Fibroblast of lung (primary cell): Measurements from ENCODE around the gene TTC24. TPM values are rescaled to one million over a fixed set of nuclear protein-coding genes. Genes with fewer than 3 reads are reported as not detected.

ENCODE experiments used
- DNase-seq, 2 donors: peaks; one replicate each; pipeline versions ENCODE4 v3.0.0 to v3.0.0-alpha.2; 2010; ENCODE audit warnings: low read depth in 2 of 2
- H2AFZ ChIP-seq: 2 replicates; pipeline ENCODE4 v1.5.1; 2012; ENCODE audit warnings: low read length, control low read depth, inconsistent platforms
- H3K27ac ChIP-seq: 2 replicates; pipeline ENCODE4 v1.5.1; 2011; ENCODE audit warnings: low read length, control low read depth; ENCODE audit not compliant: insufficient read depth
- H3K27me3 ChIP-seq: 2 replicates; pipeline ENCODE4 v1.5.1; 2011; ENCODE audit warnings: mild to moderate bottlenecking, low read length; ENCODE audit not compliant: control insufficient read depth, insufficient read depth
- H3K36me3 ChIP-seq: 2 replicates; pipeline ENCODE4 v1.5.1; 2011; ENCODE audit warnings: low read length; ENCODE audit not compliant: control insufficient read depth, insufficient read depth
- H3K4me1 ChIP-seq: 2 replicates; pipeline ENCODE4 v1.5.1; 2011; ENCODE audit warnings: low read length; ENCODE audit not compliant: control insufficient read depth, insufficient read depth; ENCODE audit errors: extremely low read depth
- H3K4me2 ChIP-seq: 2 replicates; pipeline ENCODE4 v1.5.1; 2011; ENCODE audit warnings: low read length, control low read depth; ENCODE audit not compliant: insufficient read depth; ENCODE audit errors: extremely low read depth
- H3K4me3 ChIP-seq, 4 experiments: fragments of 200-600 bp in 1 of 4; sonication (generic) in 1 of 4; replicated peaks in 1 of 4; 2 replicates each; pipeline ENCODE4 v1.5.1; 2011 to 2016; ENCODE audit warnings: low read length in 4 of 4, low read depth in 3 of 4, mild to moderate bottlenecking in 3 of 4, control low read depth in 2 of 4, inconsistent platforms in 1 of 4, mixed read lengths in 1 of 4; ENCODE audit not compliant: insufficient read depth in 1 of 4; ENCODE audit errors: control extremely low read depth in 1 of 4
- H3K79me2 ChIP-seq: 2 replicates; pipeline ENCODE4 v1.5.1; 2012; ENCODE audit warnings: mild to moderate bottlenecking, low read length, inconsistent platforms; ENCODE audit not compliant: control insufficient read depth, insufficient read depth
- H3K9ac ChIP-seq: 2 replicates; pipeline ENCODE4 v1.5.1; 2011; ENCODE audit warnings: mild to moderate bottlenecking, low read length, control low read depth; ENCODE audit not compliant: insufficient read depth
- H3K9me3 ChIP-seq: 2 replicates; pipeline ENCODE4 v1.5.1; 2012; ENCODE audit warnings: low read depth, low read length; ENCODE audit not compliant: control insufficient read depth, insufficient read depth
- H4K20me1 ChIP-seq: 2 replicates; pipeline ENCODE4 v1.5.1; 2011; ENCODE audit warnings: low read length; ENCODE audit not compliant: control insufficient read depth, insufficient read depth; ENCODE audit errors: extremely low read depth
- EZH2 ChIP-seq: IDR thresholded peaks from 2 replicates; pipeline ENCODE4 v1.5.1; 2012; ENCODE audit warnings: low read length, control low read depth, mild to moderate bottlenecking; ENCODE audit errors: missing control alignments
- polyA plus RNA-seq, 2 donors: library from polyadenylated mRNA; depleted of rRNA in 1 of 2; stranded (reverse) in 1 of 2; unstranded in 1 of 2; fragments of >200 nt; gene quantifications; 2 replicates each; pipeline ENCODE4 v1.2.1, GENCODE V29; 2011 to 2012; ENCODE audit warnings: missing spikeins in 1 of 2
- total RNA-seq: library from RNA; depleted of rRNA; stranded (reverse); fragments of >200 nt; gene quantifications from 2 replicates; pipeline ENCODE4 v1.2.1, GENCODE V29; 2014
- TF ChIP-seq, protein P1 (sequence below), 2 donors: IDR thresholded peaks in 1 of 2; conservative IDR thresholded peaks in 1 of 2; 1 replicate in 1 of 2; 2 replicates in 1 of 2; pipeline ENCODE4 v1.5.1; 2011 to 2012; ENCODE audit warnings: low read length in 2 of 2, control low read depth in 1 of 2, inconsistent platforms in 1 of 2, low read depth in 1 of 2, mild to moderate bottlenecking in 1 of 2

The TTC24 gene
- total and polyA plus RNA-seq, 2 donors (not counting 1 experiment from before 2014, with no cell fraction given) = not detected

- no peak overlapping the region for H3K4me3 ChIP-seq
- H3K27ac ChIP-seq = no peak overlapping the region
- TF ChIP-seq EZH2 = no peak
- TF ChIP-seq, protein P1, sequence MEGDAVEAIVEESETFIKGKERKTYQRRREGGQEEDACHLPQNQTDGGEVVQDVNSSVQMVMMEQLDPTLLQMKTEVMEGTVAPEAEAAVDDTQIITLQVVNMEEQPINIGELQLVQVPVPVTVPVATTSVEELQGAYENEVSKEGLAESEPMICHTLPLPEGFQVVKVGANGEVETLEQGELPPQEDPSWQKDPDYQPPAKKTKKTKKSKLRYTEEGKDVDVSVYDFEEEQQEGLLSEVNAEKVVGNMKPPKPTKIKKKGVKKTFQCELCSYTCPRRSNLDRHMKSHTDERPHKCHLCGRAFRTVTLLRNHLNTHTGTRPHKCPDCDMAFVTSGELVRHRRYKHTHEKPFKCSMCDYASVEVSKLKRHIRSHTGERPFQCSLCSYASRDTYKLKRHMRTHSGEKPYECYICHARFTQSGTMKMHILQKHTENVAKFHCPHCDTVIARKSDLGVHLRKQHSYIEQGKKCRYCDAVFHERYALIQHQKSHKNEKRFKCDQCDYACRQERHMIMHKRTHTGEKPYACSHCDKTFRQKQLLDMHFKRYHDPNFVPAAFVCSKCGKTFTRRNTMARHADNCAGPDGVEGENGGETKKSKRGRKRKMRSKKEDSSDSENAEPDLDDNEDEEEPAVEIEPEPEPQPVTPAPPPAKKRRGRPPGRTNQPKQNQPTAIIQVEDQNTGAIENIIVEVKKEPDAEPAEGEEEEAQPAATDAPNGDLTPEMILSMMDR (conservative IDR thresholded peaks at IDR 0.05 in 1 of 2, IDR thresholded peaks at IDR 0.05 in 1 of 2; ENCODE audit: low read depth in 1 of 2, low read length in 2 of 2) = no peak
- H3K4me1 ChIP-seq = no peaks in the 10 kb centered on the region
- no peak for DNase-seq
- no peaks in the 10 kb centered on the region for H3K79me2 ChIP-seq
- H3K9me3 ChIP-seq = no peaks in the 10 kb centered on the region
- H3K27me3 ChIP-seq = peaks cover 4% of the 10 kb centered on the region
- no peaks in the 10 kb centered on the region for H3K36me3 ChIP-seq
- H2AFZ ChIP-seq = no peak overlapping the region
- H4K20me1 ChIP-seq = no peaks in the 10 kb centered on the region
- no peak overlapping the region for H3K9ac ChIP-seq
- H3K4me2 ChIP-seq = no peak overlapping the region
Observed at GRCh38 chr1:156581661-156582387, 2.3 kb downstream of the TTC24 start.

DNA sequence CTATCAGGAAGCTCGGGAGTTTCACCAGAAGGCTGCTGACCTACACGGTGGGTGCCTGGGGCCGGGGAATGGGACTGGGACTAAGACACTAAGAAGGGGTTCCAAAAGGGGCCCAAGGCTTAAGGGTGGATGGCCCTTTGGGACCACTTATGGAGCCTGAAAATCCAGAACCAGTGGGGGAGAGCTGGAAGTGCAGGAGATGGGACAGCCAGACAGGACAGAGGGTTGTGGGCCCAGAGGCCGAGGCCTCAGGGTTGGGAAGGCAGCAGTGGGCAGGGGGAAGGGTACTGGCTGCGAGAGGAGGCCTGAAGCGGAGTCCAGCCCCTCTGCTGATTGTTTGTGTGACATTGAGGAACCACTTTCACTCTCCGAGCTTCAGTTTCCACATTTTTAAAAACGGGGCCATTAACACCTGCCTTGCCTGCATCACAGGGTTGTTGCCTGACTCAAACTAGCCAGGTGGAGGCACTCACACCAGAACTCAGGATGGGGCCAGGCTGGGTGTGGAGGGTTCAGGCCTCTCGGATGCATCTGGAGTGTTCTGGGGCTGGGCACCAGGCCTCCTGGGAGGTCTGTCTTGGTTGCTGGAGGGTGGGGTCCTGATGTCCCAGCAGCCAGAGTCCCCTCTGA is 3.0 kb downstream of the TTC24 start:
- no peaks in the 10 kb centered on the region for H3K4me1 ChIP-seq
- no peaks in the 10 kb centered on the region for H3K79me2 ChIP-seq
- no peaks in the 10 kb centered on the region for H4K20me1 ChIP-seq
- H3K4me2 ChIP-seq = no peak overlapping the region
- H3K9me3 ChIP-seq = no peaks in the 10 kb centered on the region
- H3K4me3 ChIP-seq = no peak overlapping the region
- no peak overlapping the region for H2AFZ ChIP-seq
- H3K27ac ChIP-seq = no peak overlapping the region
- H3K36me3 ChIP-seq = no peaks in the 10 kb centered on the region
- TF ChIP-seq, protein P1 (conservative IDR thresholded peaks at IDR 0.05 in 1 of 2, IDR thresholded peaks at IDR 0.05 in 1 of 2; ENCODE audit: low read depth in 1 of 2, low read length in 2 of 2) = no peak
- TF ChIP-seq EZH2 = peak; percentile 35
- DNase-seq = no peak
- peaks cover 4% of the 10 kb centered on the region for H3K27me3 ChIP-seq
- no peak overlapping the region for H3K9ac ChIP-seq

- TF ChIP-seq EZH2 = no peak
- TF ChIP-seq, protein P1 (conservative IDR thresholded peaks at IDR 0.05 in 1 of 2, IDR thresholded peaks at IDR 0.05 in 1 of 2; ENCODE audit: low read depth in 1 of 2, low read length in 2 of 2) = peak; percentile 89 to 98
- H3K4me3 ChIP-seq = no peak overlapping the region
- no peak overlapping the region for H3K9ac ChIP-seq
- H3K4me1 ChIP-seq = no peaks in the 10 kb centered on the region
- no peak overlapping the region for H3K4me2 ChIP-seq
- H2AFZ ChIP-seq = no peak overlapping the region
- no peaks in the 10 kb centered on the region for H3K36me3 ChIP-seq
- H3K27ac ChIP-seq = no peak overlapping the region
- H3K27me3 ChIP-seq = peaks cover 4% of the 10 kb centered on the region
- peak; percentile 72 to 89 for DNase-seq
- H3K79me2 ChIP-seq = no peaks in the 10 kb centered on the region
- no peaks in the 10 kb centered on the region for H4K20me1 ChIP-seq
- H3K9me3 ChIP-seq = no peaks in the 10 kb centered on the region
Observed at GRCh38 chr1:156583821-156584622, 4.5 kb downstream of the TTC24 start.
